A549 (cell line): ENCODE measurements around the gene FAM114A2. TPM values are rescaled to one million over a fixed set of nuclear protein-coding genes. Genes with fewer than 3 reads are reported as not detected.

Experiments
- ATAC-seq, 2 experiments: fragments of 200-7000 bp in 1 of 2; fragments of >200 bp in 1 of 2; cut with Nextera tagmentation in 1 of 2; cut with Tn5 transposase in 1 of 2; 3 replicates each; pipeline versions ENCODE4 v1.8.0 to v1.9.1; 2018 to 2020; ENCODE audit warnings: mild to moderate bottlenecking in 1 of 2, moderate library complexity in 1 of 2
- CTCF ChIA-PET: fragments of 300-600 bp; sonication (Branson Sonifier 250); formaldehyde crosslinking; extraction: SDS; loops from one replicate; lab custom pipeline; 2021; ENCODE audit warnings: antibody characterized with exemption, inconsistent platforms; lab: Yijun Ruan, JAX
- POLR2A ChIA-PET: fragments of 350-600 bp; formaldehyde crosslinking; extraction: SDS; loops from one replicate; lab custom pipeline; 2021; ENCODE audit warnings: antibody characterized with exemption, inconsistent platforms; lab: Yijun Ruan, JAX
- DNase-seq, 2 experiments: peaks; one replicate each; pipeline versions ENCODE4 v3.0.0 to v3.0.0-alpha.2; 2011 to 2016; ENCODE audit warnings: low read depth in 1 of 2, low spot score in 1 of 2
- FAIRE-seq: peaks from 2 replicates; lab custom pipeline; 2011; peaks lifted over from hg19 to GRCh38; lab: Jason Lieb, UNC
- H3K27ac ChIP-seq, 2 experiments: fragments of >200 bp; sonication (Bioruptor Twin); formaldehyde crosslinking; 3 replicates each; pipeline ENCODE4 v1.5.1; 2016 to 2017
- H3K4me1 ChIP-seq: fragments of >200 bp; sonication (Bioruptor Twin); formaldehyde crosslinking; 3 replicates; pipeline ENCODE4 v1.6.1; 2016
- H3K4me2 ChIP-seq: fragments of >200 bp; sonication (Bioruptor Twin); formaldehyde crosslinking; 3 replicates; pipeline ENCODE4 v1.6.1; 2016
- H3K4me3 ChIP-seq: fragments of >200 bp; sonication (Bioruptor Twin); formaldehyde crosslinking; 3 replicates; pipeline ENCODE4 v1.5.1; 2016
- H3K9me3 ChIP-seq: fragments of >200 bp; sonication (Bioruptor Twin); formaldehyde crosslinking; 3 replicates; pipeline ENCODE4 v1.6.1; 2016
- CBX2 ChIP-seq: fragments of 200-600 bp; sonication (generic); IDR thresholded peaks from 2 replicates; pipeline ENCODE4 v1.6.1; 2016; ENCODE audit warnings: low read depth, mild to moderate bottlenecking, borderline replicate concordance
- CEBPB ChIP-seq, 2 experiments: fragments of >200 bp in 1 of 2; sonication (Bioruptor Twin) in 1 of 2; formaldehyde crosslinking in 1 of 2; IDR thresholded peaks; 2 replicates each; pipeline ENCODE4 v1.6.1; 2012 to 2016
- CHD4 ChIP-seq: fragments of 200-600 bp; sonication (generic); IDR thresholded peaks from 2 replicates; pipeline ENCODE4 v1.6.1; 2016; ENCODE audit warnings: antibody characterized with exemption, mild to moderate bottlenecking, borderline replicate concordance
- EP300 ChIP-seq, 2 experiments: fragments of >200 bp; sonication (Bioruptor Twin); formaldehyde crosslinking; IDR thresholded peaks; 2 replicates in 1 of 2; 3 replicates in 1 of 2; pipeline ENCODE4 v1.6.1; 2016 to 2017
- FOSL2 ChIP-seq, 2 experiments: fragments of 450-650 bp in 1 of 2; fragments of >200 bp in 1 of 2; sonication (Bioruptor Twin) in 1 of 2; formaldehyde crosslinking; IDR thresholded peaks; 2 replicates each; pipeline versions ENCODE4 v1.5.0 to v1.6.1; 2016 to 2020; ENCODE audit warnings: mild to moderate bottlenecking in 1 of 2, moderate library complexity in 1 of 2
- HEYL ChIP-seq: fragments of 250-450 bp; sonication (Bioruptor Pico); IDR thresholded peaks from 2 replicates; pipeline ENCODE4 v1.8.0; 2021; ENCODE audit warnings: mild to moderate bottlenecking, moderate library complexity
- JUN ChIP-seq, 2 experiments: fragments of >200 bp; sonication (Bioruptor Twin); formaldehyde crosslinking; IDR thresholded peaks; 2 replicates in 1 of 2; 3 replicates in 1 of 2; pipeline ENCODE4 v1.6.1; 2016 to 2017
- KDM1A ChIP-seq: fragments of 200-600 bp; sonication (generic); IDR thresholded peaks from 2 replicates; pipeline ENCODE4 v1.6.1; 2016; ENCODE audit warnings: low read depth, mild to moderate bottlenecking
- KDM5A ChIP-seq: fragments of 200-600 bp; sonication (generic); IDR thresholded peaks from 2 replicates; pipeline ENCODE4 v1.6.1; 2016; ENCODE audit warnings: antibody characterized with exemption, mild to moderate bottlenecking
- PHF8 ChIP-seq: fragments of 200-600 bp; sonication (generic); IDR thresholded peaks from 2 replicates; pipeline ENCODE4 v1.6.1; 2016; ENCODE audit warnings: low read depth, mild to moderate bottlenecking, antibody characterized with exemption, moderate library complexity, borderline replicate concordance
- SMC3 ChIP-seq: fragments of >200 bp; sonication (Bioruptor Twin); formaldehyde crosslinking; IDR thresholded peaks from 3 replicates; pipeline ENCODE4 v1.6.1; 2018; ENCODE audit warnings: inconsistent platforms
- SREBF2 ChIP-seq: fragments of 450-650 bp; IDR thresholded peaks from 2 replicates; pipeline ENCODE4 v1.6.1; 2014; ENCODE audit warnings: mild to moderate bottlenecking, moderate library complexity
- TP53 ChIP-seq: fragments of 250-450 bp; sonication (Bioruptor Pico); IDR thresholded peaks from 2 replicates; pipeline ENCODE4 v1.5.0; 2021; ENCODE audit warnings: mild to moderate bottlenecking, moderate library complexity
- ZC3H11A ChIP-seq: fragments of 450-650 bp; IDR thresholded peaks from 2 replicates; pipeline ENCODE4 v1.6.1; 2014; ENCODE audit warnings: antibody characterized with exemption, mild to moderate bottlenecking
- ZSCAN20 ChIP-seq: fragments of 250-450 bp; sonication (Bioruptor Pico); IDR thresholded peaks from 2 replicates; pipeline ENCODE4 v1.8.0; 2022; ENCODE audit warnings: mild to moderate bottlenecking, moderate library complexity
- WGBS: methylation state at CpG from one replicate; pipeline ENCODE4 v1.1.6; 2017; ENCODE audit errors: missing lambda C conversion rate; 5-methylcytosine and 5-hydroxymethylcytosine counted together
- polyA plus RNA-seq, 4 experiments: library from polyadenylated mRNA; depleted of rRNA in 3 of 4; stranded (reverse); fragments of >200 nt; fragmentation: RNase III in 1 of 4; extraction: RNeasy Plus Mini Kit Qiagen cat#74134 plus additional on column Dnase treatment in 1 of 4; gene quantifications; 2 replicates in 3 of 4; 3 replicates in 1 of 4; pipeline ENCODE4 v1.2.3, GENCODE V29; 2011 to 2017
- TF ChIP-seq, protein P1 (sequence below): fragments of 450-650 bp; IDR thresholded peaks from 2 replicates; pipeline ENCODE4 v1.6.1; 2014; ENCODE audit warnings: antibody characterized with exemption
- TF ChIP-seq, protein P2 (sequence below): IDR thresholded peaks from 2 replicates; pipeline ENCODE4 v1.6.1; 2012
- TF ChIP-seq, protein P3 (sequence below): fragments of 250-450 bp; sonication (Bioruptor Pico); IDR thresholded peaks from 2 replicates; pipeline ENCODE4 v1.5.0; 2021; ENCODE audit warnings: mild to moderate bottlenecking, moderate library complexity, borderline replicate concordance
- TF ChIP-seq, protein P4 (sequence below): IDR thresholded peaks from 2 replicates; pipeline ENCODE4 v1.6.1; 2012; ENCODE audit warnings: low read depth, borderline replicate concordance
- TF ChIP-seq, protein P5 (sequence below): fragments of 200-600 bp; sonication (generic); IDR thresholded peaks from 2 replicates; pipeline ENCODE4 v1.6.1; 2016; ENCODE audit warnings: antibody characterized with exemption, mild to moderate bottlenecking, moderate library complexity

The FAM114A2 gene
- polyA plus RNA-seq, 2 of the 4 experiments (the other 2 are of a cell fraction): 14.6 to 21.3 TPM

DNA sequence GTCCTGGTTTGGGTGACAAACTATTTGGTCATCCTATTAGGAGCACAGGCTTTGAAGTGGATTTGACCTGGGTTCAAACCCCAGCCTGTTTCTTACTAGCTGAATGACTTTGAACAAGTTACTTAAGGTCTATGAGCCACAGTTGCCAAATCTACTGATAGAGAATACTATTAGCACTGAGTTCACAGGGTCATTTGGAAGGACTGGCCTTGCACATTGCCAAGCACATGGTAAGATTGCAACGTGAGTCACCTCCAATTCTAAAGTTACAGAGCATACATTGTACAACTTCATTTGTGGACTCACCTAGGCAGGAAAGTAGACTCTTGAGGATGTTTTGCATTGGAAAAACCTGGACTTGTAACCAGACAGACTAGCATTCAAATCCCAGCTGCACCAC is 39.0 kb upstream of the FAM114A2 start:
- no peak; a peak in 1 of 6 replicates for ATAC-seq
- Histone ChIP-seq H3K4me2 (no peak overlapping the region), H3K27ac (no peak overlapping the region), H3K9me3 (no peaks in the 10 kb centered on the region), H3K4me3 (no peak overlapping the region)
- 30% methylated on average over 1 of the region's 1 CpG for WGBS
- ChIA-PET POLR2A (no interaction called here), CTCF (interaction anchor here (1.4 to 12.1 kb wide), 3 partner anchors 103 to 327 kb away, joined by 5 to 107 read pairs (median 8); partner anchors contain the start of gene GALNT10)
- no peak for FAIRE-seq
- TF ChIP-seq CEBPB (IDR thresholded peaks at IDR 0.05): no peak
- TF ChIP-seq ZC3H11A: no peak
- TF ChIP-seq, protein P1, sequence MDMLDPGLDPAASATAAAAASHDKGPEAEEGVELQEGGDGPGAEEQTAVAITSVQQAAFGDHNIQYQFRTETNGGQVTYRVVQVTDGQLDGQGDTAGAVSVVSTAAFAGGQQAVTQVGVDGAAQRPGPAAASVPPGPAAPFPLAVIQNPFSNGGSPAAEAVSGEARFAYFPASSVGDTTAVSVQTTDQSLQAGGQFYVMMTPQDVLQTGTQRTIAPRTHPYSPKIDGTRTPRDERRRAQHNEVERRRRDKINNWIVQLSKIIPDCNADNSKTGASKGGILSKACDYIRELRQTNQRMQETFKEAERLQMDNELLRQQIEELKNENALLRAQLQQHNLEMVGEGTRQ: no peak
- no peak for TF ChIP-seq ZSCAN20 (CRISPR knock-in tag)
- TF ChIP-seq, protein P2, sequence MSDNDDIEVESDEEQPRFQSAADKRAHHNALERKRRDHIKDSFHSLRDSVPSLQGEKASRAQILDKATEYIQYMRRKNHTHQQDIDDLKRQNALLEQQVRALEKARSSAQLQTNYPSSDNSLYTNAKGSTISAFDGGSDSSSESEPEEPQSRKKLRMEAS: no peak
- TF ChIP-seq, protein P3, sequence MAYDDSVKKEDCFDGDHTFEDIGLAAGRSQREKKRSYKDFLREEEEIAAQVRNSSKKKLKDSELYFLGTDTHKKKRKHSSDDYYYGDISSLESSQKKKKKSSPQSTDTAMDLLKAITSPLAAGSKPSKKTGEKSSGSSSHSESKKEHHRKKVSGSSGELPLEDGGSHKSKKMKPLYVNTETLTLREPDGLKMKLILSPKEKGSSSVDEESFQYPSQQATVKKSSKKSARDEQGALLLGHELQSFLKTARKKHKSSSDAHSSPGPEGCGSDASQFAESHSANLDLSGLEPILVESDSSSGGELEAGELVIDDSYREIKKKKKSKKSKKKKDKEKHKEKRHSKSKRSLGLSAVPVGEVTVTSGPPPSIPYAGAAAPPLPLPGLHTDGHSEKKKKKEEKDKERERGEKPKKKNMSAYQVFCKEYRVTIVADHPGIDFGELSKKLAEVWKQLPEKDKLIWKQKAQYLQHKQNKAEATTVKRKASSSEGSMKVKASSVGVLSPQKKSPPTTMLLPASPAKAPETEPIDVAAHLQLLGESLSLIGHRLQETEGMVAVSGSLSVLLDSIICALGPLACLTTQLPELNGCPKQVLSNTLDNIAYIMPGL (CRISPR knock-in tag): no peak
- TF ChIP-seq EP300 (IDR thresholded peaks at IDR 0.05): no peak
- TF ChIP-seq SREBF2: no peak
- TF ChIP-seq SMC3: no peak
- no peak for TF ChIP-seq KDM1A
- no peak for TF ChIP-seq TP53 (CRISPR knock-in tag)
- TF ChIP-seq FOSL2 (IDR thresholded peaks at IDR 0.05): no peak
- no peak for TF ChIP-seq FOSL2 (CRISPR knock-in tag; IDR thresholded peaks at IDR 0.05)
- TF ChIP-seq KDM5A: no peak
- TF ChIP-seq CHD4: no peak
- TF ChIP-seq PHF8: no peak
- TF ChIP-seq JUN (IDR thresholded peaks at IDR 0.05): no peak
- TF ChIP-seq, protein P4, sequence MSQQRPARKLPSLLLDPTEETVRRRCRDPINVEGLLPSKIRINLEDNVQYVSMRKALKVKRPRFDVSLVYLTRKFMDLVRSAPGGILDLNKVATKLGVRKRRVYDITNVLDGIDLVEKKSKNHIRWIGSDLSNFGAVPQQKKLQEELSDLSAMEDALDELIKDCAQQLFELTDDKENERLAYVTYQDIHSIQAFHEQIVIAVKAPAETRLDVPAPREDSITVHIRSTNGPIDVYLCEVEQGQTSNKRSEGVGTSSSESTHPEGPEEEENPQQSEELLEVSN: no peak
- TF ChIP-seq, protein P5, sequence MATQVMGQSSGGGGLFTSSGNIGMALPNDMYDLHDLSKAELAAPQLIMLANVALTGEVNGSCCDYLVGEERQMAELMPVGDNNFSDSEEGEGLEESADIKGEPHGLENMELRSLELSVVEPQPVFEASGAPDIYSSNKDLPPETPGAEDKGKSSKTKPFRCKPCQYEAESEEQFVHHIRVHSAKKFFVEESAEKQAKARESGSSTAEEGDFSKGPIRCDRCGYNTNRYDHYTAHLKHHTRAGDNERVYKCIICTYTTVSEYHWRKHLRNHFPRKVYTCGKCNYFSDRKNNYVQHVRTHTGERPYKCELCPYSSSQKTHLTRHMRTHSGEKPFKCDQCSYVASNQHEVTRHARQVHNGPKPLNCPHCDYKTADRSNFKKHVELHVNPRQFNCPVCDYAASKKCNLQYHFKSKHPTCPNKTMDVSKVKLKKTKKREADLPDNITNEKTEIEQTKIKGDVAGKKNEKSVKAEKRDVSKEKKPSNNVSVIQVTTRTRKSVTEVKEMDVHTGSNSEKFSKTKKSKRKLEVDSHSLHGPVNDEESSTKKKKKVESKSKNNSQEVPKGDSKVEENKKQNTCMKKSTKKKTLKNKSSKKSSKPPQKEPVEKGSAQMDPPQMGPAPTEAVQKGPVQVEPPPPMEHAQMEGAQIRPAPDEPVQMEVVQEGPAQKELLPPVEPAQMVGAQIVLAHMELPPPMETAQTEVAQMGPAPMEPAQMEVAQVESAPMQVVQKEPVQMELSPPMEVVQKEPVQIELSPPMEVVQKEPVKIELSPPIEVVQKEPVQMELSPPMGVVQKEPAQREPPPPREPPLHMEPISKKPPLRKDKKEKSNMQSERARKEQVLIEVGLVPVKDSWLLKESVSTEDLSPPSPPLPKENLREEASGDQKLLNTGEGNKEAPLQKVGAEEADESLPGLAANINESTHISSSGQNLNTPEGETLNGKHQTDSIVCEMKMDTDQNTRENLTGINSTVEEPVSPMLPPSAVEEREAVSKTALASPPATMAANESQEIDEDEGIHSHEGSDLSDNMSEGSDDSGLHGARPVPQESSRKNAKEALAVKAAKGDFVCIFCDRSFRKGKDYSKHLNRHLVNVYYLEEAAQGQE: no peak
- TF ChIP-seq CBX2: no peak
- no peak for TF ChIP-seq HEYL (CRISPR knock-in tag)
- TF ChIP-seq, all 56 proteins: peak for 0
- no peaks in the 10 kb centered on the region for H3K4me1 ChIP-seq
- no peak for DNase-seq
